MM.1S (cell line): ENCODE results near the gene SMCHD1.
"Not testable (repeated sequence)": the region's sequence is repeated elsewhere in the genome, so short reads cannot be mapped to it uniquely, and the experiment has no call there.

ENCODE experiments used
- CTCF ChIP-seq: fragments of 300-600 bp; sonication (generic); IDR thresholded peaks from 2 replicates; pipeline ENCODE4 v1.5.1; 2016; ENCODE audit warnings: antibody characterized with exemption, low read length, mixed read lengths
- EZH2 ChIP-seq: fragments of 300-600 bp; sonication (generic); optimal IDR thresholded peaks from 2 replicates; pipeline ENCODE3; 2017; ENCODE audit warnings: low read depth, mild to moderate bottlenecking, antibody characterized with exemption, low read length, mixed read lengths
- EZH2phosphoT487 ChIP-seq: fragments of 300-600 bp; sonication (generic); IDR thresholded peaks from 2 replicates; pipeline ENCODE4 v1.6.1; 2018; ENCODE audit warnings: antibody characterized with exemption, low read length

DNA sequence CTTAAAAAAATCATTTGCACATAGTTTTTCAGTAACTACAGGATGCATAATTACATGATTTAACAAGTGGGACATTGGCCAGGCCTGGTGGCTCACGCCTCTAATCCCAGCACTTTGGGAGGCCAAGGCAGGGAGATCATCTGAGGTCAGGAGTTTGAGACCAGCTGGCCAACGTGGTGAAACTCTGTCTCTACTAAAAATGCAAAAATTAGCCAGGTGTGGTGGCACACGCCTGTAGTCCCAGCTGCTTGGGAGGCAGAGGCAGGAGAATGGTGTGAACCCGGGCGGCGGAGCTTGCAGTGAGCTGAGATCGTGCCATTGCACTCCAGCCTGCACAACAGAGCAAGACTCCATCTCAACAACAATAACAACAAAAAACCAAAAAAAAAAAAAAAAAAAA, 6.8 kb downstream of the SMCHD1 start:
- TF ChIP-seq CTCF, EZH2, EZH2phosphoT487: not testable (repeated sequence)
